GM21825 (cell line): ENCODE data around the gene THRA.

Source experiments
- ATAC-seq: cut with Tn5 transposase; IDR thresholded peaks from one replicate; pipeline ENCODE4 v1.9.1; 2021; ENCODE audit warnings: mild to moderate bottlenecking, moderate library complexity; ENCODE audit not compliant: unreplicated experiment

Gene THRA

DNA sequence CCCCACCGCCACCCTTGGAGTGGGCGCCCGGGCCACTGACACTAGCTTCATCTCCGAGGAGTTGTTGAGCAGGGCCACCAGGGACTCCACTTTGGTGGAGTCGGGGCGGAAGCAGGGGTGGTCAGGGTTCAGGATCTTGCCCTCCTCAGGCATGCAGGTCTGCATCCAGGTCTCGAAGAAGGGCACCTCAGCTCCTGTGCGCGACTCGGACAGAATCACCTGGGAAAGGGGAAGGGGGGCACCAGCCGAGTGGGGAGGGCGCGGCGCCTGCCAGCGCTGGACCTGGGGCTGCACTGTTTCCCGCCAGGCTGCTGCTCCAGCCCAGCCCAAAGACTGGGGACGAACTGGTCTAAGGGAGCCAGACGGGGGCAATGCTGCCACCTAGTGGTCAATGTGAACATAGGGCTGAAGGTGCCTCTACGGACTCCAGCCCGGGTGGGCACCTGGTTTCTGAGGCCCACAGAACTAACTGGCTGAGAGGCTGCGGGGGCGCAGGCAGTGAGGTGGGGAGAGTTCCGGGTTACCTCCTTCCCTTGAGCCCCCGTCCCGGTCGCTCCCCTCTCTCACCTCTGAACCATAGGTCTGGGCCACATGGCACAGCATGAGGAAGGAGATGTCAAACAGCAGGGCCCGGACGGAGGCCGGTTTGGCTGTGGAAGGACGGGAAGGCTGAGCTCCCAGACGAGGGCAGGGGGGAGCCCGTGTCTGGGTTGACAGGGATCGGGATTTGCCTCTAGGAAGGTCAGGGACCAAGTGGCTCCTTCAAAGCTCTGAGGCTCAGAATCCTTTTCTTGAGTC lies 35.8 kb upstream of the THRA start:
- ATAC-seq: no peak

GRCh38 chr17:40027614-40028012 lies 35.2 kb upstream of the THRA start:
- no peak for ATAC-seq

GRCh38 chr17:40028595-40028994 lies 34.2 kb upstream of the THRA start:
- ATAC-seq: no peak

- no peak for ATAC-seq
Measured at GRCh38 chr17:40031706-40032105, 31.1 kb upstream of the THRA start.

DNA sequence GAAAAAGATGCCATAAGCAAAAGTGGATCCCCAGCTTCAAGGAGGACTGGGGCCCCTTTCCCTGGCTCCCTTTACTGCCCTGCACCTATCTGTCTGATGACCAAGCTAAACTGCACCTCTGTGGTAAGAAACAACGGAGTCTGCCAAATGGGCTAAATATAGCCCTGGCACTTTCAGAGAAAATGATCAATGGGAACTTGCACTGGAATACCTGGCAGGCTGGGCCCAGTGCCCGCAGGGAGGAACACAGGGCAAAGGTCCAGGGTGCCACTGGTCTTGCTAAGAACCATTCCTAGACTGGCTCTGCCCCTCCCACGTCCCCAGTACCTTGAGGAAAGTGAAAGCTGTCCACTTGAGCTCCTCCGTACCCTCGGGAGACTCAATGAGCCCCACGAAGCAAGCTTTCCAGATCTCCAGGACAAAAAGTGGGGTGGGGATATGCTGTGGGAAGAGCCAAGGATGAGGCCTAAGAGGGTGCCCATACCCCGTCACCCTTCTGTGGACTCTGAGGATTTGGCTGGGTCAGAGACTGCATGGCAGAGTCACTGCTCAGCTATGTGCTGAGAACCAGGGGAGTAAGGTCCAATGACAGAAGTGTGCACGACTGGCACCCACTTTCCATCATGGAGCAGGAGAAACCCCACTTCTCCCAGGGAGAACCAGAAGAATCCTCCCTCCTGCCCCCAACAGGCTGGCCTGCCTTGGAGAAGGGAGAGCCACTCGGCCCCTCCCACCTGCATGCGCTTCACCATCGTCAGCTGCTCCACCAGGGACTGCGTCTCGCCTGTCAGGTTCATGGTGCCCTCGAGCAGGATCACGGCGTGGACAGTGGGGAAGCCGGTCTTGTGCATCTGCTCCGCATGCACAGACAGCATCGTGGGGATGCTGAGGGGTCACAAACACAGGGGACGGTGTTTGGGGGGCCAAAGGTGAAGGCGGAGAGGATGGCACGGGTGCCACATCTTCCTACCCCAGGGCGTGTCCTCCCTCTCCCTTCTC lies 30.1 kb upstream of the THRA start:
- ATAC-seq: no peak

DNA sequence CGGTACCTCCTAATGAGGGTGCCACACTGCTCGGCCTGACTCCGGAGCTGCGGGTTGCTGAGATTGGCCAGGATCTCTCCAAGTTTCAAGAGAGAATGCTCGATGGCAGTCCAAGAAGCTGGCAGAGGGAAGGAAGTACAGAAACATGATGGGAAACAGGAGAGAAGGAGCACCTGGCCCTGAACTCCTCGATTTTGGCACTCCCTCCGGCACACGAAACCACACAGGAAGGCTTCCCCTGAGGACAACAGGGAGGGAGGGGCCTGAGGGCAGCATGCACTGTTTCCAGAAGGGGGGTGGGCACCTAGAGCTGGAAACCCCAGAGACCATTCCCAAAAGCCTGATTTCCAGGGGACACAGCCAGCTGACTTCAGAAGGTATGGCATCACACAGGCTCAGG lies 29.4 kb upstream of the THRA start:
- ATAC-seq: no peak

DNA sequence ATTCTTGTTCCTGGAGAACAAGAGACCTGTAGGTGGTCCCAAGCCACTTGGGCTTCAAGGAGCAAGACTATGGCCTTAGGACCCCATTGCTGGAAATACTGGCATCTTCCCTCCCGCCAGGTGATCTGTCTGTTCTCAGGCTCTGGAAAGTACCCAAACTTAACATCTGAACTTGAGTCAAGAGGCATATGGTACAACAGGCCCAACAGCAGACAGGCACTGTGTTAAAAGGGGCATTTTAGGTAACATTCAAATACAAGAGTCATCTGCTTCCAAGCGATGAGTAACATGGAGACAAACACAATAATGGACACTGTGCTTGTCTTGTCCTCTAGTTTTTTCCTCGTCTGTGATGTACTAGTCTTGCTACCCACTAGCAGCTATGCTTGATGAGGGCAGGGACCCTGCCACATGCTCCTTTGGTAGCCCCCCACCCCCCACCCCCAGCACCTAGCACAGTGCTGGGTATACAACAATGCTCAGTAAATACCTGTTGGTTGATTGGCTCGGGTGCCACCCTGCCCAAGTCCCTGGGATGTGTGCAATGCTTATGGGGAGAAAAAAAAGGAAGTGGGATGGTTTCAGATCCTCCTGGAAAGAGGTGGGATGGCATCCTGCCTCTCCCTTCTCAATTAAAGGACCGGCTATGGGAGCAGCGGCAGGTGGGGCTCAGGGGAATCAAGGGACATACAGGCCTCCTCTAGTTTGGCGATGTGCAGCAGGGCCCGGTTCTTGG lies 28.2 kb upstream of the THRA start:
- no peak for ATAC-seq

- ATAC-seq: no peak
Measured at GRCh38 chr17:40035162-40035559, 27.6 kb upstream of the THRA start.

GRCh38 chr17:40038882-40039513 lies 23.8 kb upstream of the THRA start:
- no peak for ATAC-seq

DNA sequence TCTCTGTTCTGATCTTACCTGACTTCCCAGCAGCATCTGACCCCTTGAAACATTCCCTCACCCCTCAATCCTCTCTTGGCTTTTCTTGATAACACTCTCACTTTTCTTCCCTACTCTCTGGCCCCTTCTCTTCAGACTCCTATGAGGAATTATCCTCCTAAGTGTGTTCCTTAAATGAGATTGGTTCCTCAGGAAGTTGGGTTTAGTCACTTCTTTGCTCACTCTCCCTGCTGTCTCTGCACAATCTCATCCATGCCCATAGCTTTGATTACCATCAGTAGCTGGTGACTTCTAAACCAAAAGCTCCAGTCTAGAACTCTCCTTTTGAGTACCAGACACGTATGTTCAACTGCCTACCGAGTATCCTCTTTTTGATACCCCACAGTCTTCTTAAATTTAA lies 21.6 kb upstream of the THRA start:
- ATAC-seq: no peak

DNA sequence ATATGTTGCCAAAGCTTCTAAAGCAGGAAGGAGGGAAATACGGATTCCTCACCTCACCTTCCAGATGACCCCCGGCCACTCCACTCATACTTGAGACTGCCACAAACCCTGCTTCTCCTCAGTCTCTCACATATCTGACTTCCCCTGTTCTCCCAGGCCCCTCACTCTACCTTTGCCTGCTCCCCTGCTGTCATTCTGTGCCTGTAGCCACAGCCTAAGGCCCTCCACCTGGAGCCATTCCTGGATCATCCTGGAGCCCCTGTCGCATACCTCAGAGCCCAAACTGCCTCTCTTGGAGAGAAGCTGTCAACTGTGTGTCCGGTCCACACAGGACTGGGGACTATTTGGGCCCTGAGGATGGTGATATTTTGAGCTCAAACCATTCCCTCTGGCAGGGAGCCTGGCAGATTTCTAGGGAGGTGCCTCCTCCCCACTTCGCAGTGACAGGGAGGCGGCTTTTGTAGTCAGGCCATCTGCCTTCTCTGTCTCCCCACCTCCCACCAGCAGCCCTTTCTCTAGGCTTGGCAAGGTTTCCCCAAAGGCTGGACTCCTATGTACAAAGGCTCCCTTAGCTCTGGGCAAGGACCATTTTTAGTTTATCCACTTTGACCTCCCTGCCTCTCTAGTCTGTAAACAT lies 6.3 kb upstream of the THRA start:
- no peak for ATAC-seq

DNA sequence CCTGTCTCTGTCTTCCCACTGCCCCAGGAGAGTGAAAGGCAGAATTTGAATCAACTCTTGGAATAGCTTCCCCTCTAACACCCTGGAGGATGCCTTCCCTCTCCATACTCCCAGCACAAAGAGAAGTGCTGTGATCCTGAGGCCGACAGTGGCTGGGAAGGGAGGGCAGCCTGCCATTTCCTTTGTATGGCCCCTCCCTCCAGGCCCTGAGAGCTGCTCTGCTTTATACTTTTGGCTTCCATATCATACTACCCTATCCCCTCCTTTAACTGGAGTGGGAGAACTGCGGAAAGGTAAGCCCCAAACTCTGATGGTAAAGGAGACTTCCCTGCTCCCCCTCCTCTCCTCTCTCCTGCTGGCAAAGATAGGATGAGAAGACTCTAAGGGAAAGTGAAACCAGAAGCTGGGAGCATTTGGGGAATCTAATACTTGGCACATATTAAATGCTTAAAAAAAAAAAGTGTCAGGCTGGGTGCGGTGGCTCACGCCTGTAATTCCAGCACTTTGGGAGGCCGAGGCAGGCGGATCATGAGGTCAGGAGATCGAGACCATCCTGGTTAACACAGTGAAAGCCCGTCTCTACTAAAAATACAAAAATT lies 4.5 kb upstream of the THRA start:
- ATAC-seq: no peak

- ATAC-seq: no peak
Measured at GRCh38 chr17:40058865-40059264, 3.9 kb upstream of the THRA start.

GRCh38 chr17:40059729-40060475 lies 2.9 kb upstream of the THRA start:
- ATAC-seq: no peak

GRCh38 chr17:40060887-40061608 lies 1.7 kb upstream of the THRA start:
- no peak for ATAC-seq

GRCh38 chr17:40061609-40062038 lies 1.1 kb upstream of the THRA start:
- ATAC-seq: no peak

DNA sequence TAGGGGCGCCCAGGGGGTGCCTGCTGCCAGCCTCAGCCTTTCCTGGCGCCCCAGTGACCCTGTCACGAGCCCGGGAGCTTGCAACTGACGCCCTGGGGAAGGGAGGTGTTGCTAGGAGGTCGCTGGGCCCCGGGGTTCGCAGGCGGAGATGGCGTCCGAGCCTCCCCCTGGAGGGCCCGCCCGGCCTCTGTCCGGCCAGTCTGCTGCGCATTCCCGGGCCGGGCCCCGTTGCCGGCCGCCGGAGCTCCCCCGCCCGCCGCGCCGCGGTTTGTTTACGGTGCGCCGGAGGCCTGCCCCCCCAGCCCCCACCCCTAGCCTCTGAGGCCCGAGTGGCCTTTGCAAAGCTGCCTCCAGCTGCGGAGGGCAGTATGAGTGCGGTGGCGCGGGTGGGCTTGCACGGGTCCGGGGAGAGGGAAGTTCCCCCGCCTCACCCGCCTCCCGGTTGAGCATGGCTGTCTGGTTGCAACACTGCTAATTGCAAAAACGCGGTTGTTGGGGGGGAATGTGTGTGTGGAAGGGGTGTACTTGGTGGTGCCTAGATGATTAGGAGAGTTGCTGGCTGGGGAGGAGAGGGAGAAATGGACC lies 514 bp downstream of the THRA start:
- ATAC-seq: peak; percentile 24

GRCh38 chr17:40063901-40064531 lies 1.3 kb downstream of the THRA start:
- no peak for ATAC-seq
